Activated T-cell treated with anti-CD3 and anti-CD28 coated beads for 4 hours (primary cell): ENCODE data around the gene RGPD5.
"Not testable (repeated sequence)": the region's sequence is repeated elsewhere in the genome, so short reads cannot be mapped to it uniquely, and the experiment has no call there.

ENCODE experiments used
- DNase-seq: peaks from one replicate; pipeline ENCODE4 v3.0.0-alpha.2; 2020

RGPD5 gene

DNA sequence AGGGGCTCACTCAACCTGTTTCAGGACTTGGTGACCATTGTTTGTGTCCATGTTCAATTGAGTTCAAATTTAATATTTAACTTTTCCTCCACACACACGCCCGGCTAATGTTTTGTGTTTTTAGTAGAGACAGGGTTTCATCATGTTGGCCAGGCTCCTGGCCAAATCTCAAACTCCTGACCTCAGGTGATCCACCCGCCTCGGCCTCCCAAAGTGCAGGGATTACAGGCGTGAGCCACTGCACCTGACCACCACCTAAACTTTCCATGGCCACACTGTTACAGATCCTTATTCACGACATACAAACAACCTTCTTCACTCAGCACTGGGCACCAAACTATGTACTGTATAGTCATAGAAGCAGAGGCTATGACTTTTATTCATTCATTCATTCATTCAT, 100.0 kb downstream of the RGPD5 start:
- DNase-seq, result not testable (repeated sequence)

- DNase-seq, result not testable (repeated sequence)
Measured at GRCh38 chr2:109895090-109895869, 101.2 kb downstream of the RGPD5 start.

GRCh38 chr2:109896212-109896611, 102.1 kb downstream of the RGPD5 start:
- not testable (repeated sequence) for DNase-seq

DNA sequence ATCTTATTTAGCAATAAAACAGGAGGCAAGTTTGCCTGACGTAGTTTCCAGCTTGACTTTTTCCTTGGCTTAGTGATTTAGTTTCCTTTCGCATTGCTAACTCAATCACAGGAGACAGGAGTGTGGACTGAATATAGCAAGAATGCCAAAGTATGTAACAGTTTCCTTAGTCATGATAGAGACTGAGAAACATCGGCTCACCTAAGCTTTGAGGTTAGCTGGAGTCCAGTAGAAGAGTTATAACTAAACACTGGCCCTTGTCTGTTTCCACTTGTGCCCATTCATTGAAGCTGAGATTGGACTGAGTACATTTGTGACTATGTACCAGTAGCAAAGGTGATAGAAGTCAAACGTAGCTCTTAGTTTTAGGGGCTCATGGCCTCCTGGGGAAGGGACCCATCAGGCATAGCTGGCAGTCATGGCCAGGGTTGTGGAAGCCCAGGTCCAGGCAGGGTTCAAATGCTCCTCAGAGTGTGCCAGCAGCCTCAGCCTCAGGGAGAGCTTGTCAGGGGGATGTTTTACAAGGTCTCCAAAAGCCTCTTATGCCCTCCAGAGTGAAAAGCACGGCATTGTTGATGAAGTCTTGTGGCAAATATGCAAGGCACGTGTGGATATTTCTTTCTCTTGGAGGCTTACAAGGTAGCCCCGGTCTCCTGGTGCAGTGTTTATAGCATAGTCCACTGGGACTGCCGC, 103.8 kb downstream of the RGPD5 start:
- DNase-seq, result not testable (repeated sequence)

DNA sequence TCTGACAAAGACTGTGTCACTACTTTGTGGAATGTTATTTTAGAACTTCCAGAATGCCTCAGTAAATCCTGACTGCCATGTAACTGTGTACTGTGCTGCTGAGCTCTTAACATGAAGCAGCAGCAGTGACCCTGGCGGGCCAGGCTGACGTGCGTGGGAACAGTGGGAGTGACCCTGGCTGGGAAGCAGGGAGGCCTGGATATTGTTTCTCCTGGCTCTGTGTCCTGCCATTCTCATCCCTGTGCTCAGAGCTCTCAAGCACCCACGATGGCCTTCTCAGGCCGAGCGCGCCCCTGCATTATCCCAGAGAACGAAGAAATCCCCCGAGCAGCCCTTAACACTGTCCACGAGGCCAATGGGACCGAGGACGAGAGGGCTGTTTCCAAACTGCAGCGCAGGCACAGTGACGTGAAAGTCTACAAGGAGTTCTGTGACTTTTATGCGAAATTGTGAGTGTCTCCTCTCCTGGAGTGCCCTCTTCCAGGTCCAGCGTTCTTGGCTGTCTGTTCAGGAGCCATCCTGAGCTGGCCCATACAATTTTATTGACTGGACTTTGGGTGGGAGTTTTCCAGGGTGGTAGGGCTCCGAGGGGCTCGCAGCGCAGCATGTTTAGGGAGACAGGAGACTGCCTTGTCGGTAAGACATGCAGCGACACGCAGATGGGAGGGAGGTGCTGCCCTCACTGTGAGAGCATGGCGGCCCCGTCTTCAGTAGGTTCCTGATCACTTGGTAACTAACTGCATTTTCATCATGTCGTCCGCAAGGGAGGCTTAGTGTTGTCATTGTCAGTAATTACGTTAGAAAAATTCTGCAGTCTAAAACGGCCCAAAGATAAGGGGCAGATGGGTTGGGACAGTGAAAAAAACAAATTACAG, 104.6 kb downstream of the RGPD5 start, which contains the start of gene LIMS3:
Gene LIMS3, plus strand, starts transcription at position 227 of the 875 bp plus-strand sequence. Its CDS starts 41 bp downstream, at position 268.
- not testable (repeated sequence) for DNase-seq

GRCh38 chr2:109905796-109906195, 111.7 kb downstream of the RGPD5 start:
- not testable (repeated sequence) for DNase-seq
